ENCODE measurements around the gene CHRNB4.

DNA sequence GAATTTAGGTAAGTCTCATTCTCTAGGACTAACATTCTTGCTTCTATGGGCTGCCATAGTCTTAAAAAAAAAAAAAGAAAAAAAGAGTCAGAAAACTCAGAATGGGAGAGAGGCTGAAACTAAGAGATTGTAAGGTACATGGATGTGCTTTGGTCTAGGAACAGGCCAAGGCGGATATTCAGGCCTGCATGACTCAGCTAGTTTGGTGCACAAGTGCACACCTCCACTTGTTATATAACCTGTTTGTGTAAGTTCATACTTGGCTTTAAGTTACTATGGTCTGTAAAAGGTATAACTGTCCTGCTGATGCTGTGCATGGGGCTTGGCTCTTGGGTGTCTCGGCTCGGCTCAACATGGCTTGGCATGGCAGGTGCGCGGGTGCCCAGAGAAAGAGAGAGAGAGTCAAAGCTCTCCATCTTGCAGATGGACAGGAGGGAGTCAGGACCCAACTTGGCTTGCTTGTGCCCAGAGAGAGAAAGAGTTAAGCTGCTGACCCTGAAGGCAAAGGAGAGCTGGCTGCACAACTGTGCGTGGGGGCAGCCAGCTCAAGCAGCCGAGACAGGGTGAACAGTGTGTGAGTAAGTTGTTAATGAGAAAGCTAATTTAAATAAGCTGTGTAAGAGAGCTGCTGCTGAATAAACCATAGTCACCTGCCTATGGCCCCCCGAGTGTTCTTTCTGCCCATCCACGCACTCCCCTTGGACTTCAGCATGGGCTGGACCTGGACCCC lies 31.4 kb upstream of the CHRNB4 start:
- no peak for TF ChIP-seq CTCF (IDR thresholded peaks at IDR 0.05)
- no peak for TF ChIP-seq POLR2A (IDR thresholded peaks at IDR 0.05)

Measured in thyroid gland (tissue), 4 donors.